Stomach smooth muscle (tissue), 2 donors: ENCODE measurements around the gene CPXM1.

Experiments
- H3K27ac ChIP-seq: one replicate; pipeline ENCODE4 v1.7.0; 2013; ENCODE audit warnings: mild to moderate bottlenecking, low read length, inconsistent platforms
- H3K27me3 ChIP-seq, 2 donors: one replicate each; pipeline ENCODE4 v1.7.0; 2013; ENCODE audit warnings: low read length in 2 of 2; ENCODE audit not compliant: insufficient read depth in 2 of 2, control insufficient read depth in 1 of 2
- H3K36me3 ChIP-seq, 2 donors: one replicate each; pipeline ENCODE4 v1.7.0; 2013; ENCODE audit warnings: low read length in 2 of 2; ENCODE audit not compliant: control insufficient read depth in 2 of 2, insufficient read depth in 2 of 2
- H3K4me1 ChIP-seq: one replicate; pipeline ENCODE4 v1.7.0; 2013; ENCODE audit warnings: low read length; ENCODE audit not compliant: control insufficient read depth, insufficient read depth
- H3K4me3 ChIP-seq, 2 donors: one replicate each; pipeline ENCODE4 v1.7.0; 2013; ENCODE audit warnings: low read length in 2 of 2
- H3K9ac ChIP-seq, 2 donors: one replicate each; pipeline ENCODE4 v1.7.0; 2013; ENCODE audit warnings: low read length in 2 of 2, mild to moderate bottlenecking in 1 of 2
- H3K9me3 ChIP-seq, 2 donors: one replicate each; pipeline ENCODE4 v1.7.0; 2013; ENCODE audit warnings: low read length in 2 of 2; ENCODE audit not compliant: control insufficient read depth in 2 of 2
- donor health status: healthy.
- donor health status: Pancreatic carcinoma.

Gene CPXM1

GRCh38 chr20:2762578-2763131, 37.8 kb downstream of the CPXM1 start:
- Histone ChIP-seq H3K36me3 (no peaks in the 10 kb centered on the region), H3K4me3 (no peak overlapping the region), H3K9ac (no peak overlapping the region), H3K27ac (no peak overlapping the region), H3K27me3 (peaks cover 16 to 29% of the 10 kb centered on the region in 2 donors), H3K4me1 (no peaks in the 10 kb centered on the region), H3K9me3 (no peaks in the 10 kb centered on the region)

- Histone ChIP-seq H3K4me1 (no peaks in the 10 kb centered on the region), H3K9me3 (no peaks in the 10 kb centered on the region), H3K36me3 (no peaks in the 10 kb centered on the region), H3K4me3 (no peak overlapping the region), H3K27ac (no peak overlapping the region), H3K27me3 (peaks cover 17 to 25% of the 10 kb centered on the region in 2 donors), H3K9ac (no peak overlapping the region)
Observed at GRCh38 chr20:2761885-2762284, 38.5 kb downstream of the CPXM1 start.

GRCh38 chr20:2760952-2761305, 39.5 kb downstream of the CPXM1 start:
- Histone ChIP-seq H3K27me3 (peaks cover 19 to 28% of the 10 kb centered on the region in 2 donors), H3K4me1 (no peaks in the 10 kb centered on the region), H3K27ac (no peak overlapping the region), H3K36me3 (no peaks in the 10 kb centered on the region), H3K9me3 (no peaks in the 10 kb centered on the region), H3K4me3 (no peak overlapping the region), H3K9ac (no peak overlapping the region)

- Histone ChIP-seq H3K27me3 (peaks cover 19 to 26% of the 10 kb centered on the region in 2 donors), H3K9me3 (no peaks in the 10 kb centered on the region), H3K36me3 (no peaks in the 10 kb centered on the region), H3K4me1 (no peaks in the 10 kb centered on the region), H3K9ac (no peak overlapping the region), H3K4me3 (no peak overlapping the region), H3K27ac (no peak overlapping the region)
Observed at GRCh38 chr20:2760297-2760951, 40.0 kb downstream of the CPXM1 start.

- H3K27ac ChIP-seq: no peak overlapping the region
- no peaks in the 10 kb centered on the region for H3K9me3 ChIP-seq
- no peak overlapping the region for H3K9ac ChIP-seq
- H3K27me3 ChIP-seq: peaks cover 19 to 27% of the 10 kb centered on the region in 2 donors
- no peaks in the 10 kb centered on the region for H3K36me3 ChIP-seq
- H3K4me1 ChIP-seq: no peaks in the 10 kb centered on the region
- H3K4me3 ChIP-seq: no peak overlapping the region
Observed at GRCh38 chr20:2759603-2760296, 40.7 kb downstream of the CPXM1 start.

GRCh38 chr20:2759143-2759542, 41.3 kb downstream of the CPXM1 start:
- Histone ChIP-seq H3K9me3 (no peaks in the 10 kb centered on the region), H3K4me3 (no peak overlapping the region), H3K27me3 (peaks cover 17 to 29% of the 10 kb centered on the region in 2 donors), H3K4me1 (no peaks in the 10 kb centered on the region), H3K9ac (no peak overlapping the region), H3K27ac (no peak overlapping the region), H3K36me3 (no peaks in the 10 kb centered on the region)

- H3K4me3 ChIP-seq: no peak overlapping the region
- peaks cover 3% of the 10 kb centered on the region for H3K4me1 ChIP-seq
- no peaks in the 10 kb centered on the region for H3K9me3 ChIP-seq
- no peaks in the 10 kb centered on the region for H3K36me3 ChIP-seq
- H3K27ac ChIP-seq: no peak overlapping the region
- no peak overlapping the region for H3K9ac ChIP-seq
- peaks cover 11 to 24% of the 10 kb centered on the region in 2 donors for H3K27me3 ChIP-seq
Observed at GRCh38 chr20:2757969-2758368, 42.5 kb downstream of the CPXM1 start.

- no peaks in the 10 kb centered on the region for H3K9me3 ChIP-seq
- no peak overlapping the region for H3K4me3 ChIP-seq
- no peak overlapping the region for H3K9ac ChIP-seq
- H3K36me3 ChIP-seq: no peaks in the 10 kb centered on the region
- H3K27ac ChIP-seq: no peak overlapping the region
- peaks cover 13% of the 10 kb centered on the region for H3K4me1 ChIP-seq
- peaks cover 13 to 33% of the 10 kb centered on the region in 2 donors for H3K27me3 ChIP-seq
Observed at GRCh38 chr20:2757001-2757400, 43.4 kb downstream of the CPXM1 start.

GRCh38 chr20:2756056-2756611, 44.3 kb downstream of the CPXM1 start:
- H3K9me3 ChIP-seq: no peaks in the 10 kb centered on the region
- no peaks in the 10 kb centered on the region for H3K36me3 ChIP-seq
- H3K27ac ChIP-seq: no peak overlapping the region
- H3K4me1 ChIP-seq: peaks cover 22% of the 10 kb centered on the region
- H3K4me3 ChIP-seq: no peak overlapping the region
- no peak overlapping the region for H3K9ac ChIP-seq
- H3K27me3 ChIP-seq: peaks cover 12 to 34% of the 10 kb centered on the region in 2 donors

GRCh38 chr20:2755451-2756055, 44.9 kb downstream of the CPXM1 start:
- H3K9ac ChIP-seq: no peak overlapping the region
- peaks cover 8 to 34% of the 10 kb centered on the region in 2 donors for H3K27me3 ChIP-seq
- no peak overlapping the region for H3K4me3 ChIP-seq
- H3K4me1 ChIP-seq: peaks cover 26% of the 10 kb centered on the region
- no peaks in the 10 kb centered on the region for H3K36me3 ChIP-seq
- H3K9me3 ChIP-seq: no peaks in the 10 kb centered on the region
- no peak overlapping the region for H3K27ac ChIP-seq
